Measurements from ENCODE around the gene BCL2L1. TPM values are rescaled to one million over a fixed set of nuclear protein-coding genes. Genes with fewer than 3 reads are reported as not detected.
A peak's percentile ranks its signal among the peaks of the same experiment; 100 is the strongest.

Gene BCL2L1
- total RNA-seq = 200 TPM

DNA sequence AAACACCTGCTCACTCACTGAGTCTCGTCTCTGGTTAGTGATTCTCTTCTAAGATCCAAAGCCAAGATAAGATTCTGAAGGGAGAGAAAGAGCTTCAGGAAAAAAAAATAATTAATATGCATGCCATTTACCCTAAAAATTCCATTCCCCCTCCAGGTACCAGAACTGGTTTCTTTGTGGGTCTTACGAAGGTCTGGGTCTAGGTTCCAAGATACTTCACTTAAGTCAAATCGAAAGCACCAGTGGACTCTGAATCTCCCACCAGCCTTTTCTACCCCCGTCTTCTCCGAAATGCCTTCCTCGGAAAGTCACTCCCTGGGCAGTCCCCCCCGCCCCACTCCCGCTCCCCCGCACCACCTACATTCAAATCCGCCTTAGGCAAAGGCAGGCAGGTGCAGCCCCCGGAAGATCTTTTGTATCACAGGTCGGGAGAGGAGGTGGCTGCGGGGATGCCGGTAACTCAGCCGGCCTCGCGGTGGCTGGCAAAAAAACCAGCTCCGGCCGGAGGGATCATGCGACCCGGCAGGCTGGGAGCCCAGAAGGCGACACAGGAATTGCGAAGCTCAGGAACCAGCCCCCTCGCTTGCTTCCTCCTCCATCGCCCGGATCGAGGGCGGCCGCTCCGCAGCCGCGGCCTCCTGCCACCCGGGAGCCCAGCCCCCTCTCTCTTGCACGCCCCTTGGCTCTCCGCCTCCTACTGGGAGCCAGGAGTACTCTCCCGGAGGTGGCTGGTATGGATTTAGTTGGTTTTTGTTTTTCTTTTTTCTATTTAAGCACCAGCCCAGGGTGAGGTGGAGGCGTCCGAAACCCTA, at the start of gene BCL2L1:
BCL2L1 (minus strand) TSS at position 612 of the 812 bp plus-strand sequence. CDS start 650 bp downstream, outside the sequence.
- H3K9me3 ChIP-seq = no peaks in the 10 kb centered on the region
- peaks cover 0 to 17% of the 10 kb centered on the region in 2 donors for H3K36me3 ChIP-seq
- peak within 1 kb of the TSS; percentile 71 to 82 for H3K4me3 ChIP-seq
- peak; percentile 54 to 93 for DNase-seq (ENCODE audit: low spot score in 2 of 2)
- peaks cover 0 to 18% of the 10 kb centered on the region in 2 donors for H3K4me1 ChIP-seq
- intact Hi-C loops (cut with DNase I) = loop anchor here (1.0 to 10.0 kb wide), 6 partner anchors 9 to 162 kb away; partner anchors contain the start of gene FOXS1
- TF ChIP-seq, protein P1, sequence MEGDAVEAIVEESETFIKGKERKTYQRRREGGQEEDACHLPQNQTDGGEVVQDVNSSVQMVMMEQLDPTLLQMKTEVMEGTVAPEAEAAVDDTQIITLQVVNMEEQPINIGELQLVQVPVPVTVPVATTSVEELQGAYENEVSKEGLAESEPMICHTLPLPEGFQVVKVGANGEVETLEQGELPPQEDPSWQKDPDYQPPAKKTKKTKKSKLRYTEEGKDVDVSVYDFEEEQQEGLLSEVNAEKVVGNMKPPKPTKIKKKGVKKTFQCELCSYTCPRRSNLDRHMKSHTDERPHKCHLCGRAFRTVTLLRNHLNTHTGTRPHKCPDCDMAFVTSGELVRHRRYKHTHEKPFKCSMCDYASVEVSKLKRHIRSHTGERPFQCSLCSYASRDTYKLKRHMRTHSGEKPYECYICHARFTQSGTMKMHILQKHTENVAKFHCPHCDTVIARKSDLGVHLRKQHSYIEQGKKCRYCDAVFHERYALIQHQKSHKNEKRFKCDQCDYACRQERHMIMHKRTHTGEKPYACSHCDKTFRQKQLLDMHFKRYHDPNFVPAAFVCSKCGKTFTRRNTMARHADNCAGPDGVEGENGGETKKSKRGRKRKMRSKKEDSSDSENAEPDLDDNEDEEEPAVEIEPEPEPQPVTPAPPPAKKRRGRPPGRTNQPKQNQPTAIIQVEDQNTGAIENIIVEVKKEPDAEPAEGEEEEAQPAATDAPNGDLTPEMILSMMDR (IDR thresholded peaks at IDR 0.05) = peak; percentile 60 to 78 (median 72)
- no peaks in the 10 kb centered on the region for H3K27me3 ChIP-seq
- H3K27ac ChIP-seq = peak within 1 kb of the TSS; percentile 95 to 98

GRCh38 chr20:31770243-31770642, 47.6 kb upstream of the BCL2L1 start:
- no peaks in the 10 kb centered on the region for H3K9me3 ChIP-seq
- H3K4me1 ChIP-seq = peaks cover 0 to 5% of the 10 kb centered on the region in 2 donors
- peak overlapping the region in 1 of 2 donors; percentile 14 for H3K27ac ChIP-seq
- TF ChIP-seq, protein P1 (IDR thresholded peaks at IDR 0.05) = no peak
- DNase-seq (ENCODE audit: low spot score in 2 of 2) = no peak
- intact Hi-C loops (cut with DNase I) = no loop called here
- H3K36me3 ChIP-seq = no peaks in the 10 kb centered on the region
- H3K4me3 ChIP-seq = peak overlapping the region in 1 of 2 donors; percentile 46
- no peaks in the 10 kb centered on the region for H3K27me3 ChIP-seq

DNA sequence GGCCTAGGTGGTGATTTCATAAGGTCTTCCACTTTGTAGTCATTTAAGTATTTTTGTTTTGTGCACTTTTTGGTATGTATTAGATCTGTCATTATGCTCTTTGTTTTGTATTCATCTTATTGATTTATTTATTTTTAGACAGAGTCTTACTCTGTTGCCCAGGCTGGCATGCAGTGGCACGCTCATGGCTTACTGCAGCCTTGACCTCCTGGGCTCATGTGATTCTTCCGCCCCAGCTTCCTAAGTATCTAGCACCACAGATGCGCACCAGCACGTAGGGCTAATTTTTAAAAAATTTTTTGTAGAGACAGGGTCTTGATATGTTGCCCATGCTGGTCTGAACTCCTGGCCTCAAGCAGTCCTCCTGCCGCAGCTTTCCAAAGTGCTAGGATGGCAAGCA, 47.0 kb upstream of the BCL2L1 start:
- Histone ChIP-seq H3K4me3 (no peak overlapping the region), H3K4me1 (peaks cover 0 to 5% of the 10 kb centered on the region in 2 donors), H3K36me3 (no peaks in the 10 kb centered on the region), H3K27me3 (no peaks in the 10 kb centered on the region), H3K27ac (peak overlapping the region in 1 of 2 donors; percentile 14), H3K9me3 (no peaks in the 10 kb centered on the region)
- no peak for DNase-seq (ENCODE audit: low spot score in 2 of 2)
- TF ChIP-seq, protein P1 (IDR thresholded peaks at IDR 0.05) = no peak
- intact Hi-C loops (cut with DNase I) = no loop called here

GRCh38 chr20:31767805-31768204, 45.1 kb upstream of the BCL2L1 start:
- Histone ChIP-seq H3K4me1 (peaks cover 0 to 5% of the 10 kb centered on the region in 2 donors), H3K27ac (no peak overlapping the region), H3K4me3 (no peak overlapping the region), H3K36me3 (no peaks in the 10 kb centered on the region), H3K9me3 (no peaks in the 10 kb centered on the region), H3K27me3 (no peaks in the 10 kb centered on the region)
- intact Hi-C loops (cut with DNase I) = no loop called here
- DNase-seq (ENCODE audit: low spot score in 2 of 2) = no peak
- TF ChIP-seq, protein P1 (IDR thresholded peaks at IDR 0.05) = no peak

GRCh38 chr20:31764641-31765305, 42.1 kb upstream of the BCL2L1 start:
- no peaks in the 10 kb centered on the region for H3K27me3 ChIP-seq
- intact Hi-C loops (cut with DNase I) = loop anchor here (5.0 kb wide), 1 partner anchor 43 kb away; no protein-coding TSS in a partner anchor

More at GRCh38 chr20:31764641-31765305, 42.1 kb upstream of the BCL2L1 start:
- Histone ChIP-seq H3K27ac (no peak overlapping the region), H3K4me3 (no peak overlapping the region), H3K4me1 (no peaks in the 10 kb centered on the region), H3K9me3 (no peaks in the 10 kb centered on the region), H3K36me3 (no peaks in the 10 kb centered on the region)
- DNase-seq (ENCODE audit: low spot score in 2 of 2) = no peak
- TF ChIP-seq, protein P1 (IDR thresholded peaks at IDR 0.05) = no peak

All from ascending aorta (tissue), 2 donors.